OCI-LY1 (cell line): ENCODE measurements around the gene HS3ST1.

Experiments
- H2AFZ ChIP-seq: fragments of 200-600 bp; sonication (generic), shearing (Covaris generic); 2 replicates; pipeline ENCODE4 v1.6.0; 2014; ENCODE audit warnings: antibody characterized with exemption, mild to moderate bottlenecking, low read length
- H3F3A ChIP-seq: fragments of 200-600 bp; sonication (generic), shearing (Covaris generic); 2 replicates; pipeline ENCODE4 v1.6.0; 2014; ENCODE audit warnings: mild to moderate bottlenecking, antibody characterized with exemption, low read length, moderate library complexity; ENCODE audit not compliant: insufficient read depth
- H3K27ac ChIP-seq: fragments of 200-600 bp; sonication (generic); 2 replicates; pipeline ENCODE4 v1.5.1; 2014; ENCODE audit warnings: low read length, mixed run types, mild to moderate bottlenecking, low read depth; ENCODE audit not compliant: poor library complexity, severe bottlenecking
- H3K27me3 ChIP-seq: fragments of 200-600 bp; sonication (generic); 2 replicates; pipeline ENCODE4 v1.6.0; 2014; ENCODE audit warnings: antibody characterized with exemption, mild to moderate bottlenecking, low read length, moderate library complexity; ENCODE audit not compliant: insufficient read depth
- H3K36me3 ChIP-seq: fragments of 200-600 bp; sonication (generic); 2 replicates; pipeline ENCODE4 v1.6.1; 2014; ENCODE audit warnings: mild to moderate bottlenecking, antibody characterized with exemption, low read length, moderate library complexity, mixed read lengths; ENCODE audit not compliant: insufficient read depth
- H3K4me1 ChIP-seq: fragments of 200-600 bp; sonication (generic); 2 replicates; pipeline ENCODE4 v1.5.1; 2014; ENCODE audit warnings: mild to moderate bottlenecking, low read length, moderate library complexity; ENCODE audit not compliant: insufficient read depth, severe bottlenecking
- H3K4me2 ChIP-seq: fragments of 200-600 bp; sonication (generic), shearing (Covaris generic); 2 replicates; pipeline ENCODE4 v1.6.1; 2014; ENCODE audit warnings: low read length
- H3K4me3 ChIP-seq: fragments of 200-600 bp; sonication (generic); 2 replicates; pipeline ENCODE4 v1.5.1; 2014; ENCODE audit warnings: low read length, low read depth, mild to moderate bottlenecking, mixed read lengths; ENCODE audit not compliant: poor library complexity, severe bottlenecking
- H3K79me2 ChIP-seq: fragments of 200-600 bp; shearing (Covaris generic); 2 replicates; pipeline ENCODE4 v1.6.1; 2016; ENCODE audit warnings: mixed run types, low read length, mixed read lengths; ENCODE audit not compliant: insufficient read depth
- H3K9ac ChIP-seq: fragments of 200-600 bp; sonication (generic), shearing (Covaris generic); 2 replicates; pipeline ENCODE4 v1.6.1; 2014; ENCODE audit warnings: mild to moderate bottlenecking, low read length, mixed read lengths
- H3K9me2 ChIP-seq: fragments of 200-600 bp; sonication (generic), shearing (Covaris generic); 2 replicates; pipeline ENCODE4 v1.6.1; 2014; ENCODE audit warnings: low read depth, mild to moderate bottlenecking, low read length, mixed read lengths
- H3K9me3 ChIP-seq: fragments of 200-600 bp; shearing (Covaris generic); 2 replicates; pipeline ENCODE4 v1.6.1; 2014; ENCODE audit warnings: low read length, mixed read lengths
- H4K20me1 ChIP-seq: fragments of 200-600 bp; sonication (generic), shearing (Covaris generic); 2 replicates; pipeline ENCODE4 v1.6.0; 2016; ENCODE audit warnings: mild to moderate bottlenecking, low read length; ENCODE audit not compliant: insufficient read depth
- CTCF ChIP-seq: fragments of 200-600 bp; sonication (generic), shearing (Covaris generic); IDR thresholded peaks from 2 replicates; pipeline ENCODE4 v1.5.1; 2017; ENCODE audit warnings: mild to moderate bottlenecking, antibody characterized with exemption, low read length, moderate library complexity, mixed read lengths
- EZH2 ChIP-seq: fragments of 200-600 bp; sonication (generic), shearing (Covaris generic); IDR thresholded peaks from 2 replicates; pipeline ENCODE4 v1.8.0; 2017; ENCODE audit warnings: borderline replicate concordance, mixed run types, mild to moderate bottlenecking, antibody characterized with exemption, low read length, moderate library complexity, mixed read lengths

Gene HS3ST1

GRCh38 chr4:11376571-11376970 is 52.1 kb downstream of the HS3ST1 start:
- H3K27ac ChIP-seq, result no peak overlapping the region
- H3K4me2 ChIP-seq, result no peak overlapping the region
- H3F3A ChIP-seq, result no peaks in the 10 kb centered on the region
- H2AFZ ChIP-seq, result no peak overlapping the region
- no peaks in the 10 kb centered on the region for H3K27me3 ChIP-seq
- H3K4me1 ChIP-seq, result no peaks in the 10 kb centered on the region
- H3K79me2 ChIP-seq, result no peaks in the 10 kb centered on the region
- H3K9me3 ChIP-seq, result no peaks in the 10 kb centered on the region
- H3K9ac ChIP-seq, result no peak overlapping the region
- TF ChIP-seq CTCF, result no peak
- TF ChIP-seq EZH2, result no peak
- H3K4me3 ChIP-seq, result no peak overlapping the region
- no peaks in the 10 kb centered on the region for H4K20me1 ChIP-seq
- H3K36me3 ChIP-seq, result no peaks in the 10 kb centered on the region
- no peaks in the 10 kb centered on the region for H3K9me2 ChIP-seq

GRCh38 chr4:11376146-11376545 is 52.5 kb downstream of the HS3ST1 start:
- no peak for TF ChIP-seq CTCF
- no peak for TF ChIP-seq EZH2
- Histone ChIP-seq H3K4me1 (no peaks in the 10 kb centered on the region), H3F3A (no peaks in the 10 kb centered on the region), H3K9ac (no peak overlapping the region), H3K36me3 (no peaks in the 10 kb centered on the region), H3K27me3 (no peaks in the 10 kb centered on the region), H3K9me2 (no peaks in the 10 kb centered on the region), H3K4me3 (no peak overlapping the region), H3K4me2 (no peak overlapping the region), H2AFZ (no peak overlapping the region), H3K9me3 (no peaks in the 10 kb centered on the region), H3K79me2 (no peaks in the 10 kb centered on the region), H4K20me1 (no peaks in the 10 kb centered on the region), H3K27ac (no peak overlapping the region)

- Histone ChIP-seq H3F3A (no peaks in the 10 kb centered on the region), H3K9me2 (no peaks in the 10 kb centered on the region), H3K27me3 (no peaks in the 10 kb centered on the region), H3K36me3 (no peaks in the 10 kb centered on the region), H3K4me3 (no peak overlapping the region), H3K27ac (no peak overlapping the region), H3K4me1 (no peaks in the 10 kb centered on the region), H3K9ac (no peak overlapping the region), H4K20me1 (no peaks in the 10 kb centered on the region), H3K9me3 (no peaks in the 10 kb centered on the region), H3K79me2 (no peaks in the 10 kb centered on the region), H3K4me2 (no peak overlapping the region), H2AFZ (no peak overlapping the region)
- no peak for TF ChIP-seq EZH2
- TF ChIP-seq CTCF, result no peak
Observed at GRCh38 chr4:11368701-11369115, 60.0 kb downstream of the HS3ST1 start.
